Measurements from ENCODE around the gene TIGIT.

The TIGIT gene

GRCh38 chr3:114307222-114307830, 13.5 kb downstream of the TIGIT start:
- ChIA-PET POLR2A (no interaction called here), CTCF (interaction anchor here (1.1 to 4.4 kb wide), 8 partner anchors 10 to 140 kb away, joined by 3 to 76 read pairs (median 5); partner anchors contain the start of gene TIGIT)
- no peak for DNase-seq (ENCODE audit: extremely low spot score)
- no peak for TF ChIP-seq CTCF (IDR thresholded peaks at IDR 0.05; ENCODE audit: control extremely low read depth, extremely low read depth, low read depth, missing control alignments)

- no peak for DNase-seq (ENCODE audit: extremely low spot score)
- ChIA-PET CTCF (interaction anchor here (1.0 to 4.4 kb wide), 8 partner anchors 14 to 140 kb away, joined by 3 to 76 read pairs (median 4); partner anchors contain the start of gene TIGIT), POLR2A (no interaction called here)
- no peak for TF ChIP-seq CTCF (IDR thresholded peaks at IDR 0.05; ENCODE audit: control extremely low read depth, extremely low read depth, low read depth, missing control alignments)
Observed at GRCh38 chr3:114307832-114308231, 14.0 kb downstream of the TIGIT start.

- CTCF ChIA-PET: interaction anchor here (1.0 to 4.4 kb wide), 4 partner anchors 13 to 110 kb away, joined by 3 to 76 read pairs (median 6); partner anchors contain the start of gene TIGIT
- no peak for DNase-seq (ENCODE audit: extremely low spot score)
- POLR2A ChIA-PET: no interaction called here
- TF ChIP-seq CTCF (IDR thresholded peaks at IDR 0.05; ENCODE audit: control extremely low read depth, extremely low read depth, low read depth, missing control alignments): no peak
Observed at GRCh38 chr3:114308377-114308776, 14.5 kb downstream of the TIGIT start.

- CTCF ChIA-PET: interaction anchor here (1.0 to 1.5 kb wide), 3 partner anchors 13 to 30 kb away, joined by 3 read pairs; no protein-coding TSS in a partner anchor
- peak; percentile 61 for DNase-seq (ENCODE audit: extremely low spot score)
- POLR2A ChIA-PET: no interaction called here
- TF ChIP-seq CTCF (IDR thresholded peaks at IDR 0.05; ENCODE audit: control extremely low read depth, extremely low read depth, low read depth, missing control alignments): no peak
Observed at GRCh38 chr3:114308830-114309229, 15.0 kb downstream of the TIGIT start.

GRCh38 chr3:114310695-114311094, 16.9 kb downstream of the TIGIT start:
- POLR2A ChIA-PET: no interaction called here
- no peak for DNase-seq (ENCODE audit: extremely low spot score)
- CTCF ChIA-PET: interaction anchor here (0.7 to 4.4 kb wide), 9 partner anchors 11 to 75 kb away, joined by 3 to 25 read pairs (median 3); partner anchors contain the start of gene TIGIT
- TF ChIP-seq CTCF (IDR thresholded peaks at IDR 0.05; ENCODE audit: control extremely low read depth, extremely low read depth, low read depth, missing control alignments): no peak

GRCh38 chr3:114313426-114313825, 19.6 kb downstream of the TIGIT start:
- no peak for TF ChIP-seq CTCF (IDR thresholded peaks at IDR 0.05; ENCODE audit: control extremely low read depth, extremely low read depth, low read depth, missing control alignments)
- DNase-seq (ENCODE audit: extremely low spot score): no peak
- ChIA-PET CTCF (interaction anchor here (1.0 to 4.4 kb wide), 6 partner anchors 9 to 23 kb away, joined by 3 to 25 read pairs (median 4); partner anchors contain the start of gene TIGIT), POLR2A (no interaction called here)

All from GM10248 (cell line).